Measurements from ENCODE around the gene RIOX2. TPM values are rescaled to one million over a fixed set of nuclear protein-coding genes. Genes with fewer than 3 reads are reported as not detected.

RIOX2 gene
- total RNA-seq, 1 donor, result 27.1 TPM

DNA sequence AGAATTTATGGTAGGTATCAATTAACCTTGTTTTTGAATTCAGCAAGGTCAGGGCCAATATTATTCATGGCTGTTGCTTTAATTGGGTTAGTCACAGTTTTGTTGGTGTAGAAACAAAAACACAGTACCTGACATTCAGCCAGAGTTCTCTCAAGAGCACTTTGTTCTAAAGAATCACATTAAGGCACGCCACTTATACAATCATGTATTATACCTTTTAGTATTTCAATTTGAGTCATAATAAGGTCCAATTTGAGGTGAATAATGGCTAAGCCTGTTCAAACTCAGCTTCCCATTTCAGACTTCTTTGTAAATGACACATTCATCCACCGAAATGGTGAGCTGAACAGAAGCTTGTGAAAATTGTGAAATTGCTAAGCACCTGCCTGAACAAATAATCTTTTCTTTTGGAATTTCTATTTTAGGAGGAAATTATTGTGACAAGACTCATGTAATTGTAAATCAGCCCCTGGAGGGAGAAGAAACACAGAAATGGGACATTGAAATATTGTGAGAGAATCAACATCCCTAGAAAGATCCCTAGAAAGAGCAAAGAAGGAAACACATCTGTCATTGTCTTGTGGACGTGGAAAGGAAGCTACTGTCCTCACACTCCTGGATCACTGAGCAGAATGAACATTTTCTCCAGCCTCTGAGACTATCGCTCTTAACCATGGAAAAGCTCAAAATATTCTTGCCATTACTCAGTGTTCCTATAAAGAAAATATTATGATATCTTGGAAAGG, 29.3 kb downstream of the RIOX2 start:
- no peak for DNase-seq (ENCODE audit: insufficient read length, low spot score, missing footprints)
- Histone ChIP-seq H4K20me1 (ENCODE audit: insufficient read depth, low read length) (no peaks in the 10 kb centered on the region), H3K4me2 (ENCODE audit: insufficient read depth, low read length) (no peak overlapping the region), H3K27me3 (ENCODE audit: insufficient read depth, low read length) (no peaks in the 10 kb centered on the region), H3K36me3 (ENCODE audit: insufficient read depth, low read length) (peaks cover 64% of the 10 kb centered on the region), H3K4me1 (ENCODE audit: insufficient read depth, low read length) (peaks cover 11% of the 10 kb centered on the region), H2AFZ (ENCODE audit: low read length) (no peak overlapping the region), H3K4me3 (ENCODE audit: insufficient read depth, low read length) (no peak overlapping the region), H3K9me3 (ENCODE audit: low read depth, low read length) (no peaks in the 10 kb centered on the region), H3K27ac (ENCODE audit: low read depth, low read length) (no peak overlapping the region), H3K79me2 (ENCODE audit: insufficient read depth, low read length) (no peaks in the 10 kb centered on the region)
- TF ChIP-seq, protein P1, sequence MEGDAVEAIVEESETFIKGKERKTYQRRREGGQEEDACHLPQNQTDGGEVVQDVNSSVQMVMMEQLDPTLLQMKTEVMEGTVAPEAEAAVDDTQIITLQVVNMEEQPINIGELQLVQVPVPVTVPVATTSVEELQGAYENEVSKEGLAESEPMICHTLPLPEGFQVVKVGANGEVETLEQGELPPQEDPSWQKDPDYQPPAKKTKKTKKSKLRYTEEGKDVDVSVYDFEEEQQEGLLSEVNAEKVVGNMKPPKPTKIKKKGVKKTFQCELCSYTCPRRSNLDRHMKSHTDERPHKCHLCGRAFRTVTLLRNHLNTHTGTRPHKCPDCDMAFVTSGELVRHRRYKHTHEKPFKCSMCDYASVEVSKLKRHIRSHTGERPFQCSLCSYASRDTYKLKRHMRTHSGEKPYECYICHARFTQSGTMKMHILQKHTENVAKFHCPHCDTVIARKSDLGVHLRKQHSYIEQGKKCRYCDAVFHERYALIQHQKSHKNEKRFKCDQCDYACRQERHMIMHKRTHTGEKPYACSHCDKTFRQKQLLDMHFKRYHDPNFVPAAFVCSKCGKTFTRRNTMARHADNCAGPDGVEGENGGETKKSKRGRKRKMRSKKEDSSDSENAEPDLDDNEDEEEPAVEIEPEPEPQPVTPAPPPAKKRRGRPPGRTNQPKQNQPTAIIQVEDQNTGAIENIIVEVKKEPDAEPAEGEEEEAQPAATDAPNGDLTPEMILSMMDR (IDR thresholded peaks at IDR 0.05; ENCODE audit: extremely low read depth, low read depth, low read length), result no peak

DNA sequence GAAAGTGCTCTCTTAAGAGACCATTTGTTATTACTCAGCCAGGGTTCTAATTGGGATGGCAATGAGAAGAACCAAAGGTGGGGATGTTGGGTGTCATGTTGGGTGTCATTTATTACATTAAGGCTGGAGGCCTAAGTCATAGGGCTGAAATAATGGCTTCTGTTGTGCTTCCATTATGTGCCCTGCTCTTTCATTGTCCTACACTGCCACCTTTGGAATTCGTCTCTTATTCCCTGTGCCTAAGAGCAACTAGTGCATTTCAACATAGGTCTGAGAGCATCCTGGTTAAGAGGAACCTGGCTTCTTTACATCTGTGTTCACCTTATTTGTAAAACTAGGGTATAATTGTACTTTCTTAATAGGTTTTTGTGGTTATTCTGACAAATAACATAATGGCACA, 32.2 kb downstream of the RIOX2 start:
- Histone ChIP-seq H3K4me1 (ENCODE audit: insufficient read depth, low read length) (peaks cover 11% of the 10 kb centered on the region), H2AFZ (ENCODE audit: low read length) (no peak overlapping the region), H3K27ac (ENCODE audit: low read depth, low read length) (peak overlapping the region; percentile 66), H3K4me2 (ENCODE audit: insufficient read depth, low read length) (no peak overlapping the region), H3K9me3 (ENCODE audit: low read depth, low read length) (no peaks in the 10 kb centered on the region), H3K27me3 (ENCODE audit: insufficient read depth, low read length) (no peaks in the 10 kb centered on the region), H4K20me1 (ENCODE audit: insufficient read depth, low read length) (no peaks in the 10 kb centered on the region), H3K4me3 (ENCODE audit: insufficient read depth, low read length) (no peak overlapping the region), H3K36me3 (ENCODE audit: insufficient read depth, low read length) (peaks cover 42% of the 10 kb centered on the region), H3K79me2 (ENCODE audit: insufficient read depth, low read length) (no peaks in the 10 kb centered on the region)
- TF ChIP-seq, protein P1 (IDR thresholded peaks at IDR 0.05; ENCODE audit: extremely low read depth, low read depth, low read length), result no peak
- no peak for DNase-seq (ENCODE audit: insufficient read length, low spot score, missing footprints)

DNA sequence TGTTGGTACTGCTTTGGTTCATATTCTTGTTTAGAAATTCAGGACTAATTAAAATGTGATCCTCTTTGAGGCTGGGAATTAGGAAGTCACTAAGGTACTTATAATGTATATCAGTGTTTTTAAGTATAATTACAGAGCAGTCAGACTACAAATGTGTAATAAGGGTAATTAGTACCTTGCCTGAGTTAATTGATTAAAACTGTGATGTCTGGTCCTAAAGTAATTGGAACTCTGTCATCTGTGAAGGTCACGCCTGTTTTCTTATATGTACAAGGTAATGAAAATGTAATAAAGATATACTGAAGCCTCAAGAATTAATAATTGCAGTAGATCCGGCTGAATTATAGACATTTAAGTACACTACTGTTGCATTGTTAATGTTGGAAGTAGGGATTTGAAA, 32.8 kb downstream of the RIOX2 start:
- Histone ChIP-seq H3K4me2 (ENCODE audit: insufficient read depth, low read length) (no peak overlapping the region), H2AFZ (ENCODE audit: low read length) (no peak overlapping the region), H3K79me2 (ENCODE audit: insufficient read depth, low read length) (no peaks in the 10 kb centered on the region), H3K27me3 (ENCODE audit: insufficient read depth, low read length) (no peaks in the 10 kb centered on the region), H3K27ac (ENCODE audit: low read depth, low read length) (peak overlapping the region; percentile 66), H3K4me1 (ENCODE audit: insufficient read depth, low read length) (peaks cover 11% of the 10 kb centered on the region), H3K4me3 (ENCODE audit: insufficient read depth, low read length) (no peak overlapping the region), H3K9me3 (ENCODE audit: low read depth, low read length) (no peaks in the 10 kb centered on the region), H4K20me1 (ENCODE audit: insufficient read depth, low read length) (no peaks in the 10 kb centered on the region), H3K36me3 (ENCODE audit: insufficient read depth, low read length) (peaks cover 36% of the 10 kb centered on the region)
- TF ChIP-seq, protein P1 (IDR thresholded peaks at IDR 0.05; ENCODE audit: extremely low read depth, low read depth, low read length), result no peak
- no peak for DNase-seq (ENCODE audit: insufficient read length, low spot score, missing footprints)

DNA sequence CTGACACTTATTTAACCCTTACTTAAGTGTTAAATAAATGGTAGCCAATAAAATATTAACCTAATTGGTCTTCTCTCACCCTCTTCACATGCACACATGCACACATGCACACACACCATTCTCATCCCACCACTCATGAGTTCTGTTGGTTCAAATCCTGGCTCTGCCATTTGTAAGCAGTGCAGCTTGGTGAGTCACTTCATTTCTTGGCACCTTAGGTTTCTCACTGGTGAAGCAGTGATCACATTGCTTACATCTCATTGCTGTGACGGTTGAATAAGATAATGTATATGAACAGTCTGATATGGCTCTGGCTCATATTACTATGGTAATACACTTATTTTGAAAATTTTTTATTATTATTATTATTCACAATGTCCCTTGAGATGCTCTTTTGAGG, 33.8 kb downstream of the RIOX2 start:
- no peak overlapping the region for H2AFZ ChIP-seq (ENCODE audit: low read length)
- H3K9me3 ChIP-seq (ENCODE audit: low read depth, low read length), result no peaks in the 10 kb centered on the region
- H3K79me2 ChIP-seq (ENCODE audit: insufficient read depth, low read length), result no peaks in the 10 kb centered on the region
- peaks cover 11% of the 10 kb centered on the region for H3K4me1 ChIP-seq (ENCODE audit: insufficient read depth, low read length)
- H3K4me3 ChIP-seq (ENCODE audit: insufficient read depth, low read length), result no peak overlapping the region
- peak overlapping the region; percentile 66 for H3K27ac ChIP-seq (ENCODE audit: low read depth, low read length)
- DNase-seq (ENCODE audit: insufficient read length, low spot score, missing footprints), result no peak
- H3K36me3 ChIP-seq (ENCODE audit: insufficient read depth, low read length), result peaks cover 30% of the 10 kb centered on the region
- H4K20me1 ChIP-seq (ENCODE audit: insufficient read depth, low read length), result no peaks in the 10 kb centered on the region
- H3K27me3 ChIP-seq (ENCODE audit: insufficient read depth, low read length), result no peaks in the 10 kb centered on the region
- no peak overlapping the region for H3K4me2 ChIP-seq (ENCODE audit: insufficient read depth, low read length)
- TF ChIP-seq, protein P1 (IDR thresholded peaks at IDR 0.05; ENCODE audit: extremely low read depth, low read depth, low read length), result no peak
